Activated naive CD4-positive, alpha-beta T cell treated with anti-CD3 and anti-CD28 coated beads, Interleukin-2, amount 50 U/mL, for 16 hours (primary cell): Measurements from ENCODE around the gene SDK1.
"Not testable (repeated sequence)": the region's sequence is repeated elsewhere in the genome, so short reads cannot be mapped to it uniquely, and the experiment has no call there.

ENCODE experiments used
- DNase-seq: peaks from one replicate; pipeline ENCODE4 v3.0.0-alpha.2; 2020

SDK1 gene

GRCh38 chr7:3548815-3549214 is 247.8 kb downstream of the SDK1 start:
- no peak for DNase-seq

DNA sequence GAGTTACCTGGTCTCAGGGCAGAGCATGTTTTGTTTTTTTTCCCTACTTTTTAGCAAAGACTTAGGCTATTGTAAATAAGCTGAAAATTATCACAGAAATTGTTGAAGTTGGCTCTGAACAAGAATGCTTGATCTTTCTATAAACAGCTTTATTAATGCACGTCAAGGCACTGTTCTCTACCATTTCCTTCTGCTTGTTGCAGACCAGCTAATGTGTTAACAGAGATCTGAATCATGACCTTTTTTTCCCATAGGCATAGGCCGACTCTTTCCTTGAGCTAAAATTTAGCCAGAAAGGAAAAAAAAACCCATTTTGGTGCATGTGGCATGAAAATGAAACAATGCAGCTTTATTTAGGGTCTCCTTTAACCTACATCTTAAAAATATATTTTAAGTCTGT is 248.5 kb downstream of the SDK1 start:
- DNase-seq, result no peak

- DNase-seq, result no peak
Measured at GRCh38 chr7:3551536-3551935, 250.5 kb downstream of the SDK1 start.

- DNase-seq, result no peak
Measured at GRCh38 chr7:3552499-3552898, 251.4 kb downstream of the SDK1 start.

- no peak for DNase-seq
Measured at GRCh38 chr7:3558400-3558799, 257.3 kb downstream of the SDK1 start.

DNA sequence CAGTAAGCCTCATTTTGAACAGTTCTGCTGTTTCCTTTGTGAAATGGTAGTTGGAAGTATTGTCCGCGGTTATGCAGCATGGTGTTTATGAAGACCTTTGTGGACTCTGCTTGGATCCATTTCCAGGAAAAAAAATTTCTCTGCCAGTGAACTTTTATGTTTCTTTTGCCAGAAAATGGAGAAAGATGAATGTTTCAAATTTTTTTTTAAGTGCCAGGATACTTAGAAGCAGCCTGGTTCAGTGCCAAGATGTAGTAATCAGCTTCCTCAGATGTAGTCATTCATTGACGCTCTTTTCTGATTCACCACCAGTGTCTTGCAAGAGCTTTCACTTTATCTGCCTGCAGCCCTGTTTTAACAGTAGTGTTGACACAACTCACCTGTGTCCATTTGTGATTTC is 258.2 kb downstream of the SDK1 start:
- no peak for DNase-seq

GRCh38 chr7:3560495-3560894 is 259.4 kb downstream of the SDK1 start:
- no peak for DNase-seq

DNA sequence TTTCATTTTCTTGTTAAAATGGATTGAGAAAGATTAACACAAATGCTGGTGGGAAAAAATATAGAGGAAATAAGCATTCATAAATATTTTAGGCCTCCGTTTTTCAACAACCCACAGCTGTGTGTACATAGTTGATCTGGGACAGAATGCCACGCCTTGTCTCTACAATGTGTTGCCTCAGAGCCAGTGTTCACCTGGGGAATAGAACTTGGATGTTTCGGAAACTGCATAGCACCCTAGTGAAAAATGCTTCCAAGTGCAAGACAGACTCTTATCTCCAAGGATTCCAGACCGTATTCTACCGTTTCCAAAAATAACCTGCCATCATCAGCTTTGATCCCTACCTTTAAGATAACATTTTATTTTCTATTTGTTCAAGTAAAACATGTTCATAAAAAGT is 260.9 kb downstream of the SDK1 start:
- DNase-seq, result no peak

GRCh38 chr7:3564231-3564630 is 263.2 kb downstream of the SDK1 start:
- no peak for DNase-seq

- no peak for DNase-seq
Measured at GRCh38 chr7:3568516-3568915, 267.5 kb downstream of the SDK1 start.

DNA sequence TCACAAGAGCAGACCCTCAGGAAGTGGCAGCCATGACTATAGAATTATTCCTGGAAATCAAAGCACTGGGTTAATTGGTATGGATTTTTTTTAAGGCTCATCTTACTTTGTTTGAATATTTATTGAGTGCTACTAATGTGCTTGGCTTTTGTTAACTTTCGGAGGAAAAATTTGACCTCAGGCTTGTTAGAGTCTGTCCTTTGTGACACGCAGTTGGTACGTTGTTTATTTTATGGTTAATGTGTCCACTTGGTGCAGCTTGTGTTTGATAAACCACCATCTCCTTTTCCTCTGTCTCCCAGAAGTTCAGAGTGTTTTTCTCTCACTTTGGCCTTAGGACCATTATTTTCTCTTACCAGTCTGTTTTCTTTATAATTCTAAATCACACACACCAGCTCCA is 268.6 kb downstream of the SDK1 start:
- DNase-seq, result no peak

- no peak for DNase-seq
Measured at GRCh38 chr7:3573151-3573550, 272.1 kb downstream of the SDK1 start.

GRCh38 chr7:3574386-3574785 is 273.3 kb downstream of the SDK1 start:
- DNase-seq, result no peak

DNA sequence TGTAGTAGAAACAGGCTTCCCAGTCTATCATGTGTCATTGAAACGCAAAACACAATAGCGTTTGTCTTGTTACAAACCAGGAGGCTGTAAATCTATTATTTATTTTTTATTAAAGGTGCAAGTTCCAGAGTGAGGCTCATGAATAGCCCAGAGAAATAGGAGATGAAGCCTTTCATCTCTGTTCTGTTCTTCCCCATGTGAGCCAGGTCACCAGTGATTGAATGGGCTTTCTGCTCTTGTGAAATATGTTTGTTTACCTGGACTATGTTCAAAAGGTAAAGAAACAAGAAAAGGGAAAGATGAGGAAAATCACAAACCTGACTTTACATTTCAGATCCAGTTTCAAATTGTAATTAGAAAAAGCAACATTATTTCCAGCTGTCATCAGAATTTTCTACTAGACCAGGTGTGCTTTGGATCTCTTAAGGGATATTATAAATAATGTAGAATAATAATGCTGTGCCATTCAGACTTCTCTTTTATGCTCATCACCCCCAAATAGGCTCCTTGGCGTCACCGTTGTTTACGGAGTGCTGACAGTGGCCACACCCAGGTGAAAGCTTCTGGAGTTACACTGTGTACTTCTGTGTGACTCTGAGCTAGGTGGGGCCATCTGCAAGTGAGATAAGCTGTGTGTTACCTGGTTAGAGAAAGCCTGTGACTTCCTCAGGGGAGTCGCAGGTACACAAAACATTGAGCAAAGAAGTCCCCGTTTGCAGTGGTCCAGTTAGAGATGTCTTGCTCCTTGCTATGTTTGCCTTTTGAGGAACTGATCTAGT is 274.9 kb downstream of the SDK1 start:
- no peak for DNase-seq

DNA sequence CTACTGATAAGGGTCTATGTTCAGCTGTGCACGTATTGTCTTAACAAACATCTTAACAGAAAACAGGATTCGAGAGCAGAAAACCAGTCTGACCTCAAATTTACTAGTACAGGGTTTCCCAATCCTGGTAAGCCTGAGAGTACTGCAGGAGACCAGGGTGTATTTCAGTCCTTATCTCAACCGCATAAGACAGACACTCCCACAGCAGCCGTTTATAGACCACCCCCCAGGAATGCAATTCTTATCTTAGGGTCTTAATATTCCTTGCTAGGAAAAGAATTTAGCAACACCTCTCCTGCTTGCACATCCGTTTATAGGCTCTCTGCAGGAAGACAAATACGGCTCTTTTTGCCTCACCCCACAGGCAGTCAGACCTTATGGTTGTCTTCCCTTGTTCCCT is 277.3 kb downstream of the SDK1 start:
- no peak for DNase-seq

DNA sequence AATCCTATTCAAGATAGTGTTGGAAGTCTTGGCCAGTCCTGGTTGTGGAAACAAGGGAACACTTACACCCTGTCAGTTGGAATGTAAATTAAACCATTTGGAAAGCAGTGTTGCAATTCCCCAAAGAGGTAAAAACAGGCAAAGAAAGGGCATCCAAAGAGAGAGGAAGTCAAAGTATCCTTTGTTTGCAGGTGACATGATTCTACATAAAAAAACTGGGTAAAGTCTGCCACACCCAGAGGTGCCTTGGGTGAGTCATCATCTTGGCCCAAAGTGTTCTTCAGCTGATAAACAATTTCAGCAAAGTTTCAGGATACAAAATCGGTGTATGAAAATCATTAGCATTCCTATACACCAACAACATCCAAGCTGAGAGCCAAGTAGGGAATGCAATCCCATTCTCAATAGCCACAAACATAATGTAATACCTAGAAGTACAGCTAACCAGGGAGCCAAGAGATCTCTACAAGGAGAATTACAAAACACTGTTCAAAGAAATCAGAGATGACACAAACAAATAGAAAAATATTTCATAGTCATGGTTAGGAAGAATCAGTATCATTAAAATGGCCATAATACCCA is 278.7 kb downstream of the SDK1 start:
- no peak for DNase-seq

GRCh38 chr7:3582145-3582544 is 281.1 kb downstream of the SDK1 start:
- DNase-seq, result not testable (repeated sequence)

- DNase-seq, result no peak
Measured at GRCh38 chr7:3585826-3586225, 284.8 kb downstream of the SDK1 start.

- no peak for DNase-seq
Measured at GRCh38 chr7:3588341-3588740, 287.3 kb downstream of the SDK1 start.

GRCh38 chr7:3589752-3590151 is 288.7 kb downstream of the SDK1 start:
- no peak for DNase-seq

- no peak for DNase-seq
Measured at GRCh38 chr7:3591219-3591618, 290.2 kb downstream of the SDK1 start.

DNA sequence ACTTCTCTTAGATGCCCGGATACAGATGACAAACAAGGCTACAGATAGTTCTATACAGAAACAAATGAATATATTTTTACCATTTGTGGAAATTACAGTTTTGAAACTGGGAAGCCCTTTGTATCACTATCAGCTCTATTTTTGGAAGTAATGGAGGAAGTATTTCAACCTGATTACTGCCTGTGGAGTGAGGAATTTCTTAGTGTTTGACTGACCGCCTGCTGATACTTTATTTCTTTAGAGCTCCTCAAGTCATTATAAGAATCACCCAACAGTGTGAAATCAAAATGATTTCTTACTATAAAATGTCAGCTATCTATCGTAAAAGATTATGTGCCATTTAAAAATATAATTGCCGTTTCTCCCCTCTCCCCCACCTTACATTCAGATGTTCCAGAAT is 290.9 kb downstream of the SDK1 start:
- DNase-seq, result no peak

GRCh38 chr7:3592401-3593134 is 291.5 kb downstream of the SDK1 start:
- no peak for DNase-seq

- no peak for DNase-seq
Measured at GRCh38 chr7:3594901-3595300, 293.8 kb downstream of the SDK1 start.
